Measurements from ENCODE around the gene JMJD1C. TPM values are rescaled to one million over a fixed set of nuclear protein-coding genes. Genes with fewer than 3 reads are reported as not detected.

Gene JMJD1C
- total RNA-seq, 1 experiment from 2014 or later = 67.6 TPM

DNA sequence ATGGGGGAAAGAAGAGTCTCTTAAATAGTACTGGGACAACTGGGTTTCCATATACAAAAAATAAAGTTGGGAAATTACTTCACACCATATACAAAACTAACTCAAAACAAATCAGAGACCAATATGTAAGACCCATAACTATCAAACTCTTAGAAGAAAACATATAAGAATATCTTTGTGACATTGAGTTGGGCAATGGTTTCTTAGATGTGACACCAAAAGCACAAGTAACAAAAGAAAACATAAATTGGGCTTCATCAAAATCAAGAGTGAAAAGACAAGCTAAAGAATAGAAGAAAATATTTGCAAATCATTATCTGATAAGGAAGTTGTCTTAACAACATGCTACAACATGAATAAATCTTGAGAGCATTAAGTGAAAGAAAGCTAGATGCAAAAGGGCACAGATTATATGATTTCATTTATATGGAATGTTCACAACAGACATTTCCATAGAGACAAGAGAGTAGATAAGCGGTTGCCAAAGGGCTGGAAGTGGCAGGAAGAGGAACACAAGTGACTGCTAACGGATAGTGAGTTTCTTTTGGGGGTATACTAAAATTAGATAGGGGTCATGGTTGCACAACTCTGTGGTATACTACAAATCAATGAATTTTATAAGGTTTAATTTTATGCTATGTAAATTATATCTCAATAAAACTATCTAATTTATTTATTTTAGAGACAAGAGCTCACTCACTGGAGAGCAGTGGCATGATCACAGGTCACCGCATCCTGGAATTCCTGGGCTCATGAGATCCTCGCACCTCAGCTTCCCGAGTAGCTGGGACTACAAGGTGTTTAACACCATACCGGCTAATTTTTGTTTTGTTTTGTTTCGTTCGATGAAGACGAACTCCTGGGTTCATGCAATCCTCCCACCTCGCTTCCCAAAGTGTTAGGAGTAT lies 35.4 kb downstream of the JMJD1C start:
- CTCF ChIA-PET = interaction anchor here (0.7 to 1.0 kb wide), 3 partner anchors 22 to 289 kb away, joined by 3 to 4 read pairs (median 4); no protein-coding TSS in a partner anchor
- no TSS peak for BruUV-seq (replicated peaks)
- TF ChIP-seq, protein P1, sequence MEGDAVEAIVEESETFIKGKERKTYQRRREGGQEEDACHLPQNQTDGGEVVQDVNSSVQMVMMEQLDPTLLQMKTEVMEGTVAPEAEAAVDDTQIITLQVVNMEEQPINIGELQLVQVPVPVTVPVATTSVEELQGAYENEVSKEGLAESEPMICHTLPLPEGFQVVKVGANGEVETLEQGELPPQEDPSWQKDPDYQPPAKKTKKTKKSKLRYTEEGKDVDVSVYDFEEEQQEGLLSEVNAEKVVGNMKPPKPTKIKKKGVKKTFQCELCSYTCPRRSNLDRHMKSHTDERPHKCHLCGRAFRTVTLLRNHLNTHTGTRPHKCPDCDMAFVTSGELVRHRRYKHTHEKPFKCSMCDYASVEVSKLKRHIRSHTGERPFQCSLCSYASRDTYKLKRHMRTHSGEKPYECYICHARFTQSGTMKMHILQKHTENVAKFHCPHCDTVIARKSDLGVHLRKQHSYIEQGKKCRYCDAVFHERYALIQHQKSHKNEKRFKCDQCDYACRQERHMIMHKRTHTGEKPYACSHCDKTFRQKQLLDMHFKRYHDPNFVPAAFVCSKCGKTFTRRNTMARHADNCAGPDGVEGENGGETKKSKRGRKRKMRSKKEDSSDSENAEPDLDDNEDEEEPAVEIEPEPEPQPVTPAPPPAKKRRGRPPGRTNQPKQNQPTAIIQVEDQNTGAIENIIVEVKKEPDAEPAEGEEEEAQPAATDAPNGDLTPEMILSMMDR (IDR thresholded peaks at IDR 0.05; ENCODE audit: unreplicated experiment) = no peak
- DNase-seq = no peak
- peaks cover 5% of the 10 kb centered on the region for H3K36me3 Mint-ChIP-seq (ENCODE audit: insufficient read depth, unreplicated experiment)
- H3K4me1 Mint-ChIP-seq (ENCODE audit: low read depth, unreplicated experiment) = peaks cover 55% of the 10 kb centered on the region
- H3K4me3 Mint-ChIP-seq (ENCODE audit: low read depth, unreplicated experiment) = no peak overlapping the region
- intact Hi-C loops (cut with micrococcal nuclease; ENCODE audit: unreplicated experiment) = loop anchor here (5.0 to 10.0 kb wide), 2 partner anchors 43 to 166 kb away; no protein-coding TSS in a partner anchor
- no peaks in the 10 kb centered on the region for H3K9me3 Mint-ChIP-seq (ENCODE audit: low read depth, unreplicated experiment)
- H3K27me3 Mint-ChIP-seq (ENCODE audit: unreplicated experiment) = no peaks in the 10 kb centered on the region
- H3K27ac Mint-ChIP-seq (ENCODE audit: unreplicated experiment) = peak overlapping the region; percentile 51

- Mint-ChIP-seq H3K27ac (ENCODE audit: unreplicated experiment) (no peak overlapping the region), H3K4me3 (ENCODE audit: low read depth, unreplicated experiment) (no peak overlapping the region), H3K9me3 (ENCODE audit: low read depth, unreplicated experiment) (no peaks in the 10 kb centered on the region), H3K36me3 (ENCODE audit: insufficient read depth, unreplicated experiment) (peaks cover 5% of the 10 kb centered on the region), H3K4me1 (ENCODE audit: low read depth, unreplicated experiment) (peaks cover 44% of the 10 kb centered on the region), H3K27me3 (ENCODE audit: unreplicated experiment) (no peaks in the 10 kb centered on the region)
- CTCF ChIA-PET = interaction anchor here (0.9 to 1.0 kb wide), 2 partner anchors 9 to 23 kb away, joined by 3 read pairs; no protein-coding TSS in a partner anchor
- DNase-seq = no peak
- no TSS peak for BruUV-seq (replicated peaks)
- TF ChIP-seq, protein P1 (IDR thresholded peaks at IDR 0.05; ENCODE audit: unreplicated experiment) = no peak
- intact Hi-C loops (cut with micrococcal nuclease; ENCODE audit: unreplicated experiment) = no loop called here
Measured at GRCh38 chr10:63429281-63429680, 36.5 kb downstream of the JMJD1C start.

DNA sequence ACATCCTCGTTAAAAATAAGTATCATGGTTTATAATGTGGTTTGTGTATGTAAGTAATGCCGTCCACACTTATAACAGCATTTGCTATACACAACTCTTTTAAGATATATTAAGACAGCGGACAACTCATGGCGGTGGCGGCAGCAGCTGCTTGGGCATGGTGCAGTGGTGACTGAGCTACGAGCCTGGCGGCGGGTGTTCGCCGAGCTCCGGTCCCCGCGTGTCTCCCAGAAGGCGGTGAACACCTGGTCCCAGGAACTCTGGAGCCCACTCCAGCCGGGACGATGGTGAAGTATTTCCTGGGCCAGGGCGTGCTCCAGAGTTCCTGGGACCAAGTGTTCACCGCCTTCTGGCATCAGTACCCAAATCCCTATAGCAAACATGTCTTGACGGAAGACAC lies 38.8 kb downstream of the JMJD1C start:
- peaks cover 5% of the 10 kb centered on the region for H3K36me3 Mint-ChIP-seq (ENCODE audit: insufficient read depth, unreplicated experiment)
- peaks cover 34% of the 10 kb centered on the region for H3K4me1 Mint-ChIP-seq (ENCODE audit: low read depth, unreplicated experiment)
- H3K9me3 Mint-ChIP-seq (ENCODE audit: low read depth, unreplicated experiment) = no peaks in the 10 kb centered on the region
- TF ChIP-seq, protein P1 (IDR thresholded peaks at IDR 0.05; ENCODE audit: unreplicated experiment) = no peak
- H3K27ac Mint-ChIP-seq (ENCODE audit: unreplicated experiment) = no peak overlapping the region
- BruUV-seq (replicated peaks) = no TSS peak
- intact Hi-C loops (cut with micrococcal nuclease; ENCODE audit: unreplicated experiment) = no loop called here
- DNase-seq = no peak
- no peak overlapping the region for H3K4me3 Mint-ChIP-seq (ENCODE audit: low read depth, unreplicated experiment)
- CTCF ChIA-PET = no interaction called here
- H3K27me3 Mint-ChIP-seq (ENCODE audit: unreplicated experiment) = no peaks in the 10 kb centered on the region

GRCh38 chr10:63425512-63425911 lies 40.3 kb downstream of the JMJD1C start:
- BruUV-seq (replicated peaks) = no TSS peak
- no peak for DNase-seq
- intact Hi-C loops (cut with micrococcal nuclease; ENCODE audit: unreplicated experiment) = no loop called here

More at GRCh38 chr10:63425512-63425911, 40.3 kb downstream of the JMJD1C start:
- CTCF ChIA-PET = no interaction called here
- H3K36me3 Mint-ChIP-seq (ENCODE audit: insufficient read depth, unreplicated experiment) = no peaks in the 10 kb centered on the region
- no peak overlapping the region for H3K27ac Mint-ChIP-seq (ENCODE audit: unreplicated experiment)
- TF ChIP-seq, protein P1 (IDR thresholded peaks at IDR 0.05; ENCODE audit: unreplicated experiment) = no peak
- no peak overlapping the region for H3K4me3 Mint-ChIP-seq (ENCODE audit: low read depth, unreplicated experiment)
- no peaks in the 10 kb centered on the region for H3K27me3 Mint-ChIP-seq (ENCODE audit: unreplicated experiment)
- H3K4me1 Mint-ChIP-seq (ENCODE audit: low read depth, unreplicated experiment) = peaks cover 32% of the 10 kb centered on the region
- H3K9me3 Mint-ChIP-seq (ENCODE audit: low read depth, unreplicated experiment) = no peaks in the 10 kb centered on the region
